Liver (tissue), 9 donors: Measurements from ENCODE around the gene CCN2. TPM values are rescaled to one million over a fixed set of nuclear protein-coding genes. Genes with fewer than 3 reads are reported as not detected.

Experiments used
- DNase-seq: peaks from one replicate; pipeline ENCODE4 v3.0.0-alpha.2; 2017; ENCODE audit warnings: low spot score
- H3K27ac ChIP-seq, 2 donors: one replicate each; pipeline ENCODE4 v1.7.0; 2013; ENCODE audit warnings: inconsistent platforms in 2 of 2, low read length in 2 of 2, control low read depth in 1 of 2, low read depth in 1 of 2, mild to moderate bottlenecking in 1 of 2
- H3K27me3 ChIP-seq, 4 donors: one replicate each; pipeline versions ENCODE4 v1.6.1 to v1.7.0; 2013; ENCODE audit warnings: low read length in 3 of 4, inconsistent platforms in 1 of 4, mild to moderate bottlenecking in 1 of 4, moderate library complexity in 1 of 4; ENCODE audit not compliant: control insufficient read depth in 4 of 4, insufficient read depth in 4 of 4
- H3K36me3 ChIP-seq, 4 donors: one replicate each; pipeline versions ENCODE4 v1.6.1 to v1.7.0; 2013; ENCODE audit warnings: low read length in 3 of 4, mild to moderate bottlenecking in 3 of 4, low read depth in 1 of 4, moderate library complexity in 1 of 4; ENCODE audit not compliant: control insufficient read depth in 4 of 4, insufficient read depth in 3 of 4
- H3K4me1 ChIP-seq, 4 donors: one replicate each; pipeline versions ENCODE4 v1.6.1 to v1.7.0; 2013; ENCODE audit warnings: low read length in 3 of 4, mild to moderate bottlenecking in 3 of 4, moderate library complexity in 1 of 4; ENCODE audit not compliant: control insufficient read depth in 4 of 4, insufficient read depth in 4 of 4
- H3K4me3 ChIP-seq, 3 donors: one replicate each; pipeline versions ENCODE4 v1.6.1 to v1.7.0; 2013; ENCODE audit warnings: low read length in 3 of 3, control low read depth in 1 of 3, low read depth in 1 of 3, mild to moderate bottlenecking in 1 of 3
- H3K9ac ChIP-seq, 2 donors: one replicate each; pipeline ENCODE4 v1.7.0; 2013; ENCODE audit warnings: low read length in 2 of 2, mild to moderate bottlenecking in 2 of 2, moderate library complexity in 2 of 2, control low read depth in 1 of 2, low read depth in 1 of 2
- H3K9me3 ChIP-seq, 4 donors: one replicate each; pipeline versions ENCODE4 v1.6.1 to v1.7.0; 2013; ENCODE audit warnings: low read length in 3 of 4; ENCODE audit not compliant: control insufficient read depth in 4 of 4
- ATF3 ChIP-seq: IDR thresholded peaks from 2 replicates; pipeline ENCODE4 v1.6.1; 2016; ENCODE audit warnings: antibody characterized with exemption
- HNF4G ChIP-seq: IDR thresholded peaks from 2 replicates; pipeline ENCODE4 v1.6.1; 2016; ENCODE audit warnings: antibody characterized with exemption
- NR2F2 ChIP-seq: IDR thresholded peaks from 2 replicates; pipeline ENCODE4 v1.6.1; 2016; ENCODE audit warnings: antibody characterized with exemption
- RAD21 ChIP-seq, 2 donors: IDR thresholded peaks; 2 replicates each; pipeline ENCODE4 v1.6.1; 2016; ENCODE audit warnings: antibody characterized with exemption in 2 of 2, mild to moderate bottlenecking in 2 of 2
- TAF1 ChIP-seq: conservative IDR thresholded peaks from 2 replicates; pipeline ENCODE4 v1.6.1; 2016; ENCODE audit warnings: antibody characterized with exemption, mild to moderate bottlenecking
- YY1 ChIP-seq: IDR thresholded peaks from 2 replicates; pipeline ENCODE4 v1.6.1; 2016; ENCODE audit warnings: antibody characterized with exemption, mild to moderate bottlenecking
- WGBS: extraction: QIAGEN DNeasy Blood & Tissue Kit; methylation state at CpG from one replicate; pipeline ENCODE4 v1.1.7; 2013; 5-methylcytosine and 5-hydroxymethylcytosine counted together
- polyA plus RNA-seq, 2 donors: library from polyadenylated mRNA; stranded (reverse) in 1 of 2; unstranded in 1 of 2; fragments of 200-250 nt in 1 of 2; fragments of >200 nt in 1 of 2; fragmentation: Nextera tagmentation in 1 of 2; extraction: Ambion mirVana in 1 of 2; gene quantifications; one replicate each; pipeline versions ENCODE4 v1.2.1 to v1.2.3, GENCODE V29; 2013 to 2015
- total RNA-seq, 2 donors: library from RNA; depleted of rRNA; stranded (reverse); fragments of >200 nt; gene quantifications; one replicate each; pipeline ENCODE4 v1.2.3, GENCODE V29; 2014
- donor health status: healthy.
- donor health status: healthy.
- donor health status: healthy.
- donor health status: healthy.
- donor health status: healthy.

CCN2 gene
- total and polyA plus RNA-seq, 4 donors: 7.3 to 26.9 (median 19.5) TPM

GRCh38 chr6:131900231-131900630 lies 50.9 kb downstream of the CCN2 start:
- peaks cover 0 to 9% (median 0%) of the 10 kb centered on the region in 4 donors for H3K4me1 ChIP-seq
- H3K27me3 ChIP-seq: no peaks in the 10 kb centered on the region
- H3K9ac ChIP-seq: no peak overlapping the region
- H3K4me3 ChIP-seq: no peak overlapping the region
- TF ChIP-seq RAD21 (IDR thresholded peaks at IDR 0.05) (no peak), TAF1 (no peak)
- DNase-seq: no peak
- H3K9me3 ChIP-seq: peaks cover 0 to 14% (median 4%) of the 10 kb centered on the region in 4 donors
- H3K36me3 ChIP-seq: no peaks in the 10 kb centered on the region
- no peak overlapping the region for H3K27ac ChIP-seq

GRCh38 chr6:131898718-131899117 lies 52.5 kb downstream of the CCN2 start:
- no peak for DNase-seq
- no peaks in the 10 kb centered on the region for H3K36me3 ChIP-seq
- no peak overlapping the region for H3K9ac ChIP-seq
- no peak overlapping the region for H3K27ac ChIP-seq
- peaks cover 3 to 18% (median 5%) of the 10 kb centered on the region in 4 donors for H3K4me1 ChIP-seq
- no peaks in the 10 kb centered on the region for H3K27me3 ChIP-seq
- TF ChIP-seq TAF1: no peak
- TF ChIP-seq HNF4G: no peak
- TF ChIP-seq ATF3: no peak
- no peak for TF ChIP-seq YY1
- TF ChIP-seq NR2F2: no peak
- H3K4me3 ChIP-seq: no peak overlapping the region
- peaks cover 0 to 14% (median 4%) of the 10 kb centered on the region in 4 donors for H3K9me3 ChIP-seq
- WGBS: 92% methylated on average over 1 of the region's 1 CpG

Other genes with a start within 250 kb of the CCN2 start
- under 1 TPM in 1 of 2 donors, not detected in 1; 0.33 TPM for gene OR2A4, start 250.0 kb downstream of the CCN2 start, total RNA-seq
- under 1 TPM in 1 of 2 donors, not detected in 1; 0.58 TPM for gene OR2A4, start 250.0 kb downstream of the CCN2 start, polyA plus RNA-seq
- not detected for gene CTAGE9, start 240.4 kb downstream of the CCN2 start, total RNA-seq
- gene CTAGE9, start 240.4 kb downstream of the CCN2 start, polyA plus RNA-seq: not detected
- 10 to 100 TPM; 27.2 to 53.1 TPM for gene ENPP1, start 143.4 kb downstream of the CCN2 start, total RNA-seq
- gene ENPP1, start 143.4 kb downstream of the CCN2 start, polyA plus RNA-seq: 10 to 100 TPM in 1 of 2 donors, 1 to 10 TPM in 1; 9.5 to 35.1 TPM